HG03095 (cell line): ENCODE measurements around the gene TRIM33.
"Not testable (repeated sequence)": the region's sequence is repeated elsewhere in the genome, so short reads cannot be mapped to it uniquely, and the experiment has no call there.

Experiments
- ATAC-seq: cut with Tn5 transposase; IDR thresholded peaks from one replicate; pipeline ENCODE4 v1.9.1; 2021; ENCODE audit warnings: moderate library complexity; ENCODE audit not compliant: unreplicated experiment

TRIM33 gene

GRCh38 chr1:114427612-114428011, 83.4 kb downstream of the TRIM33 start:
- ATAC-seq, result no peak

GRCh38 chr1:114423455-114423854, 87.5 kb downstream of the TRIM33 start:
- ATAC-seq, result no peak

GRCh38 chr1:114418948-114419347, 92.1 kb downstream of the TRIM33 start:
- ATAC-seq, result not testable (repeated sequence)

- no peak for ATAC-seq
Observed at GRCh38 chr1:114397601-114398000, 113.4 kb downstream of the TRIM33 start.

GRCh38 chr1:114395863-114396262, 115.1 kb downstream of the TRIM33 start:
- ATAC-seq, result no peak

- no peak for ATAC-seq
Observed at GRCh38 chr1:114390960-114391359, 120.0 kb downstream of the TRIM33 start.

- ATAC-seq, result no peak
Observed at GRCh38 chr1:114390361-114390760, 120.6 kb downstream of the TRIM33 start.

- ATAC-seq, result no peak
Observed at GRCh38 chr1:114388432-114389003, 122.5 kb downstream of the TRIM33 start.

- not testable (repeated sequence) for ATAC-seq
Observed at GRCh38 chr1:114387585-114387984, 123.4 kb downstream of the TRIM33 start.

- no peak for ATAC-seq
Observed at GRCh38 chr1:114387010-114387360, 124.0 kb downstream of the TRIM33 start.

- no peak for ATAC-seq
Observed at GRCh38 chr1:114386129-114387009, 124.6 kb downstream of the TRIM33 start.

GRCh38 chr1:114384922-114385321, 126.1 kb downstream of the TRIM33 start:
- ATAC-seq, result no peak

- no peak for ATAC-seq
Observed at GRCh38 chr1:114379987-114380386, 131.0 kb downstream of the TRIM33 start.

GRCh38 chr1:114379358-114379757, 131.6 kb downstream of the TRIM33 start:
- no peak for ATAC-seq

GRCh38 chr1:114377356-114377755, 133.6 kb downstream of the TRIM33 start:
- ATAC-seq, result no peak

GRCh38 chr1:114369930-114370329, 141.1 kb downstream of the TRIM33 start:
- ATAC-seq, result no peak

- ATAC-seq, result not testable (repeated sequence)
Observed at GRCh38 chr1:114369266-114369919, 141.6 kb downstream of the TRIM33 start.

GRCh38 chr1:114368560-114369255, 142.3 kb downstream of the TRIM33 start:
- no peak for ATAC-seq

GRCh38 chr1:114367810-114368209, 143.2 kb downstream of the TRIM33 start:
- no peak for ATAC-seq

GRCh38 chr1:114363230-114363629, 147.8 kb downstream of the TRIM33 start:
- not testable (repeated sequence) for ATAC-seq

GRCh38 chr1:114359791-114360190, 151.2 kb downstream of the TRIM33 start:
- ATAC-seq, result no peak
